ENCODE measurements around the gene MAP3K4. TPM values are rescaled to one million over a fixed set of nuclear protein-coding genes. Genes with fewer than 3 reads are reported as not detected.

The MAP3K4 gene
- total and polyA plus RNA-seq, 2 of the 4 experiments (the other 2 are of a cell fraction), result 11.5 to 20.4 TPM

DNA sequence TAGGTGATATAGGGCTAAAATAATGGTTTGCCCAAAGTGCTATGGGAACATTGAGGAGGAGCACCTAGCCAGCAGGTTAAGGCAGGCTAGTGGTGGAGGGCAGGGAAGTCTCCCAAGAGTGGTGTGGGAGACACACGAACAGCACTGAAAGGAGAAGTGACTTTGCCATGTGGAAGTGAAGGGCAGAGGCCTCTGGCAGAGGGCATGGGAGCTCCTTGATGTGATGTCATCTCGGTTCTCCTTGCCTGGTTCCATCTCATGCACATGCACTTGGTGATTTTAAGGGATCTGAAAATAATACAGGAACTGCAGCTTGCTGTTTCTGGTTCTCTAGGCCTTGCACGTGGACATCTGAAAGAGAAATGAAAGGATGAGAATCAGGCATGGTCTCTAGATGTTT lies 4.7 kb upstream of the MAP3K4 start:
- intact Hi-C loops (cut with micrococcal nuclease), result no loop called here
- ATAC-seq (ENCODE audit: low read depth), result no peak
- H3K4me3 ChIP-seq (ENCODE audit: insufficient read depth, low read depth, low read length), result no peak overlapping the region

More for the DNA sequence above, 4.7 kb upstream of the MAP3K4 start:
- no peak overlapping the region for H3K4ac ChIP-seq (ENCODE audit: low read depth, low read length)
- no peaks in the 10 kb centered on the region for H3K4me1 ChIP-seq (ENCODE audit: control insufficient read depth, insufficient read depth, low read length)
- H4K8ac ChIP-seq (ENCODE audit: low read depth in 2 of 2, low read length in 2 of 2), result no peak overlapping the region
- TF ChIP-seq RAD21 (IDR thresholded peaks at IDR 0.05; ENCODE audit: low read length), result no peak
- TF ChIP-seq, protein P1, sequence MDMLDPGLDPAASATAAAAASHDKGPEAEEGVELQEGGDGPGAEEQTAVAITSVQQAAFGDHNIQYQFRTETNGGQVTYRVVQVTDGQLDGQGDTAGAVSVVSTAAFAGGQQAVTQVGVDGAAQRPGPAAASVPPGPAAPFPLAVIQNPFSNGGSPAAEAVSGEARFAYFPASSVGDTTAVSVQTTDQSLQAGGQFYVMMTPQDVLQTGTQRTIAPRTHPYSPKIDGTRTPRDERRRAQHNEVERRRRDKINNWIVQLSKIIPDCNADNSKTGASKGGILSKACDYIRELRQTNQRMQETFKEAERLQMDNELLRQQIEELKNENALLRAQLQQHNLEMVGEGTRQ (IDR thresholded peaks at IDR 0.05; ENCODE audit: low read depth, low read length), result no peak
- TF ChIP-seq POLR2A (IDR thresholded peaks at IDR 0.05; ENCODE audit: low read depth, low read length), result no peak
- no peak for TF ChIP-seq MAZ (IDR thresholded peaks at IDR 0.05; ENCODE audit: borderline replicate concordance, low read depth, low read length)
- TF ChIP-seq NFE2L2 (IDR thresholded peaks at IDR 0.05; ENCODE audit: low read depth, low read length), result no peak
- no peak for TF ChIP-seq MXI1 (IDR thresholded peaks at IDR 0.05; ENCODE audit: borderline replicate concordance, low read depth, low read length)
- TF ChIP-seq, protein P2, sequence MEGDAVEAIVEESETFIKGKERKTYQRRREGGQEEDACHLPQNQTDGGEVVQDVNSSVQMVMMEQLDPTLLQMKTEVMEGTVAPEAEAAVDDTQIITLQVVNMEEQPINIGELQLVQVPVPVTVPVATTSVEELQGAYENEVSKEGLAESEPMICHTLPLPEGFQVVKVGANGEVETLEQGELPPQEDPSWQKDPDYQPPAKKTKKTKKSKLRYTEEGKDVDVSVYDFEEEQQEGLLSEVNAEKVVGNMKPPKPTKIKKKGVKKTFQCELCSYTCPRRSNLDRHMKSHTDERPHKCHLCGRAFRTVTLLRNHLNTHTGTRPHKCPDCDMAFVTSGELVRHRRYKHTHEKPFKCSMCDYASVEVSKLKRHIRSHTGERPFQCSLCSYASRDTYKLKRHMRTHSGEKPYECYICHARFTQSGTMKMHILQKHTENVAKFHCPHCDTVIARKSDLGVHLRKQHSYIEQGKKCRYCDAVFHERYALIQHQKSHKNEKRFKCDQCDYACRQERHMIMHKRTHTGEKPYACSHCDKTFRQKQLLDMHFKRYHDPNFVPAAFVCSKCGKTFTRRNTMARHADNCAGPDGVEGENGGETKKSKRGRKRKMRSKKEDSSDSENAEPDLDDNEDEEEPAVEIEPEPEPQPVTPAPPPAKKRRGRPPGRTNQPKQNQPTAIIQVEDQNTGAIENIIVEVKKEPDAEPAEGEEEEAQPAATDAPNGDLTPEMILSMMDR (conservative IDR thresholded peaks at IDR 0.05; ENCODE audit: low read depth, low read length), result no peak
- no peak for TF ChIP-seq MAFK (IDR thresholded peaks at IDR 0.05; ENCODE audit: low read depth, low read length)
- TF ChIP-seq, protein P3, sequence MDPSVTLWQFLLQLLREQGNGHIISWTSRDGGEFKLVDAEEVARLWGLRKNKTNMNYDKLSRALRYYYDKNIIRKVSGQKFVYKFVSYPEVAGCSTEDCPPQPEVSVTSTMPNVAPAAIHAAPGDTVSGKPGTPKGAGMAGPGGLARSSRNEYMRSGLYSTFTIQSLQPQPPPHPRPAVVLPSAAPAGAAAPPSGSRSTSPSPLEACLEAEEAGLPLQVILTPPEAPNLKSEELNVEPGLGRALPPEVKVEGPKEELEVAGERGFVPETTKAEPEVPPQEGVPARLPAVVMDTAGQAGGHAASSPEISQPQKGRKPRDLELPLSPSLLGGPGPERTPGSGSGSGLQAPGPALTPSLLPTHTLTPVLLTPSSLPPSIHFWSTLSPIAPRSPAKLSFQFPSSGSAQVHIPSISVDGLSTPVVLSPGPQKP (IDR thresholded peaks at IDR 0.05; ENCODE audit: borderline replicate concordance, low read depth, low read length), result no peak
- TF ChIP-seq RFX5 (IDR thresholded peaks at IDR 0.05; ENCODE audit: low read depth, low read length), result no peak
- TF ChIP-seq CHD1 (IDR thresholded peaks at IDR 0.05; ENCODE audit: low read depth, low read length), result no peak
- TF ChIP-seq SMC3 (IDR thresholded peaks at IDR 0.05; ENCODE audit: low read depth, low read length), result no peak
- TF ChIP-seq CEBPB (IDR thresholded peaks at IDR 0.05; ENCODE audit: low read depth, low read length), result no peak
- no peak for TF ChIP-seq FOS (IDR thresholded peaks at IDR 0.05; ENCODE audit: low read depth, low read length)
- no peak for TF ChIP-seq BHLHE40 (IDR thresholded peaks at IDR 0.05; ENCODE audit: low read depth, low read length)
- H2BK5ac ChIP-seq (ENCODE audit: low read depth, low read length, poor library complexity, severe bottlenecking), result no peak overlapping the region
- H4K5ac ChIP-seq (ENCODE audit: low read depth, low read length), result no peak overlapping the region
- H3K79me1 ChIP-seq (ENCODE audit: low read depth in 1 of 2, low read length in 2 of 2), result no peaks in the 10 kb centered on the region; a peak in 1 of 4 replicates
- no peak overlapping the region for H2AFZ ChIP-seq (replicated peaks; ENCODE audit: low read length, poor library complexity)
- no peak overlapping the region for H2BK15ac ChIP-seq (ENCODE audit: low read depth, low read length)
- H3K9me3 ChIP-seq (ENCODE audit: control insufficient read depth, insufficient read depth, low read length), result peaks cover 4% of the 10 kb centered on the region; the same call in 1 of the 2 replicates
- H4K20me1 ChIP-seq (ENCODE audit: insufficient read depth, low read length), result no peaks in the 10 kb centered on the region; the same call in 1 of the 2 replicates
- H3K23ac ChIP-seq (ENCODE audit: low read depth, low read length), result no peak overlapping the region
- WGBS, 2 experiments (ENCODE audit: extremely low coverage in 2 of 2, insufficient read length in 1 of 2), result 63% methylated on average over 2 of the region's 3 CpGs; no CpG with 5 or more reads in 1 of the 2 experiments
- H3K4me2 ChIP-seq (ENCODE audit: low read depth, low read length), result no peak overlapping the region
- no peak overlapping the region for H3K9ac ChIP-seq (ENCODE audit: low read depth, low read length)
- no peak overlapping the region for H3K56ac ChIP-seq (ENCODE audit: extremely low read depth, insufficient read depth, low read length)
- no peak overlapping the region for H2AK5ac ChIP-seq (ENCODE audit: low read depth, low read length)
- no peak overlapping the region for H3K18ac ChIP-seq (ENCODE audit: low read depth, low read length)
- in situ Hi-C loops (cut with MboI; ENCODE audit: low sequenced_read_pairs) (loop anchor here (25.0 kb wide), 1 partner anchor 275 kb away; the partner anchor contains the start of gene AGPAT4), dilution Hi-C loops (cut with HindIII; ENCODE audit: low sequenced_read_pairs, unreplicated experiment) (no loop called here)
- no peak overlapping the region for H3K14ac ChIP-seq (replicated peaks; ENCODE audit: low read depth, low read length)
- no peak for DNase-seq
- H2BK20ac ChIP-seq (ENCODE audit: low read depth, low read length), result no peak overlapping the region
- H3K36me3 ChIP-seq (ENCODE audit: control insufficient read depth, insufficient read depth, low read length), result no peaks in the 10 kb centered on the region
- ChIA-PET POLR2A (ENCODE audit: unreplicated experiment) (no interaction called here), CTCF (no interaction called here)
- no peak overlapping the region for H3K27ac ChIP-seq (ENCODE audit: insufficient read depth, low read length)
- no peaks in the 10 kb centered on the region for H3K9me1 ChIP-seq (ENCODE audit: insufficient read depth, low read length)
- H4K91ac ChIP-seq (ENCODE audit: insufficient read depth, low read depth, low read length), result no peak overlapping the region
- H2AK9ac ChIP-seq (replicated peaks; ENCODE audit: low read depth, low read length, poor library complexity), result no peak overlapping the region
- BruUV-seq (replicated peaks), result no TSS peak
- no peak overlapping the region for H2BK120ac ChIP-seq (ENCODE audit: low read depth, low read length)
- no peaks in the 10 kb centered on the region; the same call in 1 of the 2 replicates for H3K27me3 ChIP-seq (ENCODE audit: control insufficient read depth, insufficient read depth, low read length)
